H9 (cell line): ENCODE data around the gene MPG. TPM values are rescaled to one million over a fixed set of nuclear protein-coding genes. Genes with fewer than 3 reads are reported as not detected.

Experiments used
- DNase-seq: peaks from one replicate; pipeline ENCODE4 v3.0.0-alpha.2; 2017
- H2AFZ ChIP-seq: one replicate; pipeline ENCODE4 v1.6.1; 2013; ENCODE audit warnings: mild to moderate bottlenecking, low read length, control low read depth, moderate library complexity
- H2AK5ac ChIP-seq: 2 replicates; pipeline ENCODE4 v1.6.1; 2013; ENCODE audit warnings: low read length, control low read depth, mixed read lengths; ENCODE audit not compliant: insufficient read length
- H2BK120ac ChIP-seq: one replicate; pipeline ENCODE4 v1.6.1; 2013; ENCODE audit warnings: low read depth, mild to moderate bottlenecking, low read length, control low read depth, inconsistent platforms; ENCODE audit not compliant: poor library complexity, severe bottlenecking
- H2BK12ac ChIP-seq: 2 replicates; pipeline ENCODE4 v1.6.1; 2013; ENCODE audit warnings: low read length, control low read depth, mixed read lengths, low read depth; ENCODE audit not compliant: insufficient read length
- H2BK15ac ChIP-seq: 2 replicates; pipeline ENCODE4 v1.6.1; 2013; ENCODE audit warnings: low read depth, low read length, control low read depth
- H2BK20ac ChIP-seq: one replicate; pipeline ENCODE4 v1.6.1; 2013; ENCODE audit warnings: low read depth, mild to moderate bottlenecking, low read length, control low read depth, inconsistent platforms; ENCODE audit not compliant: poor library complexity, severe bottlenecking
- H2BK5ac ChIP-seq: 2 replicates; pipeline ENCODE4 v1.6.1; 2013; ENCODE audit warnings: low read length, control low read depth, mixed read lengths; ENCODE audit not compliant: insufficient read length
- H3K14ac ChIP-seq: 2 replicates; pipeline ENCODE4 v1.6.1; 2013; ENCODE audit warnings: low read length, control low read depth; ENCODE audit not compliant: insufficient read depth
- H3K18ac ChIP-seq: 2 replicates; pipeline ENCODE4 v1.6.1; 2013; ENCODE audit warnings: low read depth, mild to moderate bottlenecking, mixed read lengths, low read length, control low read depth; ENCODE audit not compliant: insufficient read length
- H3K23ac ChIP-seq: 2 replicates; pipeline ENCODE4 v1.6.1; 2013; ENCODE audit warnings: low read length, control low read depth, mixed read lengths, low read depth; ENCODE audit not compliant: insufficient read length
- H3K23me2 ChIP-seq: 2 replicates; pipeline ENCODE4 v1.6.1; 2013; ENCODE audit warnings: low read depth, mild to moderate bottlenecking, mixed read lengths, low read length, control low read depth; ENCODE audit not compliant: insufficient read length, poor library complexity, severe bottlenecking
- H3K27ac ChIP-seq: 2 replicates; pipeline ENCODE4 v1.5.1; 2013; ENCODE audit warnings: low read length, control low read depth, mixed read lengths, low read depth; ENCODE audit not compliant: insufficient read length
- H3K27me3 ChIP-seq: 2 replicates; pipeline ENCODE4 v1.6.1; 2013; ENCODE audit warnings: low read length, control low read depth, inconsistent platforms; ENCODE audit not compliant: insufficient read depth
- H3K4ac ChIP-seq: 2 replicates; pipeline ENCODE4 v1.6.1; 2013; ENCODE audit warnings: low read depth, mild to moderate bottlenecking, control low read depth, inconsistent platforms, low read length, moderate library complexity
- H3K4me1 ChIP-seq: 2 replicates; pipeline ENCODE4 v1.6.1; 2013; ENCODE audit warnings: low read length, control low read depth, inconsistent platforms; ENCODE audit not compliant: insufficient read depth
- H3K4me2 ChIP-seq: 2 replicates; pipeline ENCODE4 v1.6.1; 2013; ENCODE audit warnings: low read length, control low read depth, mixed read lengths; ENCODE audit not compliant: insufficient read length, insufficient read depth
- H3K56ac ChIP-seq: 2 replicates; pipeline ENCODE4 v1.6.1; 2013; ENCODE audit warnings: low read depth, mild to moderate bottlenecking, mixed read lengths, low read length, control low read depth; ENCODE audit not compliant: insufficient read length
- H3K79me1 ChIP-seq: 2 replicates; pipeline ENCODE4 v1.6.1; 2013; ENCODE audit warnings: low read depth, mild to moderate bottlenecking, moderate library complexity, low read length, control low read depth, inconsistent platforms; ENCODE audit not compliant: insufficient read depth, poor library complexity, severe bottlenecking
- H3K79me2 ChIP-seq: 2 replicates; pipeline ENCODE4 v1.6.1; 2013; ENCODE audit warnings: low read length, control low read depth, inconsistent platforms; ENCODE audit not compliant: insufficient read depth
- H3K9ac ChIP-seq: 2 replicates; pipeline ENCODE4 v1.6.1; 2013; ENCODE audit warnings: low read length, control low read depth, mixed read lengths; ENCODE audit not compliant: insufficient read length; ENCODE audit errors: extremely low read depth
- H3K9me3 ChIP-seq: one replicate; pipeline ENCODE4 v1.6.1; 2013; ENCODE audit warnings: low read depth, low read length, inconsistent platforms; ENCODE audit not compliant: control insufficient read depth
- H3T11ph ChIP-seq: one replicate; pipeline ENCODE4 v1.6.1; 2013; ENCODE audit warnings: mild to moderate bottlenecking, low read length, control low read depth, inconsistent platforms
- H4K20me1 ChIP-seq: one replicate; pipeline ENCODE4 v1.6.1; 2013; ENCODE audit not compliant: control insufficient read depth, insufficient read length, insufficient read depth
- H4K5ac ChIP-seq: 2 replicates; pipeline ENCODE4 v1.6.1; 2013; ENCODE audit warnings: low read depth, mild to moderate bottlenecking, mixed read lengths, low read length, control low read depth; ENCODE audit not compliant: insufficient read length
- H4K8ac ChIP-seq: replicated peaks from 2 replicates; pipeline ENCODE4 v1.6.1; 2013; ENCODE audit warnings: low read length, control low read depth, mixed read lengths, low read depth; ENCODE audit not compliant: insufficient read length
- H4K91ac ChIP-seq: 2 replicates; pipeline ENCODE4 v1.6.1; 2013; ENCODE audit warnings: low read depth, mild to moderate bottlenecking, moderate library complexity, mixed read lengths, low read length, control low read depth; ENCODE audit not compliant: insufficient read length
- H3K27ac Mint-ChIP-seq, 3 experiments: 2 replicates in 2 of 3; 3 replicates in 1 of 3; pipeline ENCODE4 v1.8.0; 2020 to 2021; ENCODE audit warnings: mixed read lengths in 3 of 3, mild to moderate bottlenecking in 1 of 3, moderate library complexity in 1 of 3
- H3K27me3 Mint-ChIP-seq: 2 replicates; pipeline ENCODE4 v1.8.0; 2021; ENCODE audit warnings: low read depth, mild to moderate bottlenecking, moderate library complexity, mixed read lengths
- H3K36me3 Mint-ChIP-seq, 3 experiments: 2 replicates in 2 of 3; 3 replicates in 1 of 3; pipeline ENCODE4 v1.8.0; 2020 to 2021; ENCODE audit warnings: low read depth in 3 of 3, mixed read lengths in 3 of 3; ENCODE audit not compliant: insufficient read depth in 1 of 3
- H3K4me1 Mint-ChIP-seq, 2 experiments: 2 replicates each; pipeline ENCODE4 v1.8.0; 2020; ENCODE audit warnings: mixed read lengths in 2 of 2
- H3K4me3 Mint-ChIP-seq, 2 experiments: 2 replicates in 1 of 2; 3 replicates in 1 of 2; pipeline ENCODE4 v1.8.0; 2020 to 2021; ENCODE audit warnings: mild to moderate bottlenecking in 2 of 2, mixed read lengths in 2 of 2, moderate library complexity in 1 of 2
- H3K9me3 Mint-ChIP-seq, 2 experiments: 2 replicates in 1 of 2; 3 replicates in 1 of 2; pipeline ENCODE4 v1.8.0; 2020; ENCODE audit warnings: mild to moderate bottlenecking in 2 of 2, mixed read lengths in 2 of 2, moderate library complexity in 1 of 2
- CTCF ChIP-seq: fragments of 200-600 bp; sonication (generic); conservative IDR thresholded peaks from 3 replicates; pipeline ENCODE4 v1.8.0; 2021; ENCODE audit warnings: antibody characterized with exemption, mild to moderate bottlenecking
- WGBS: extraction: QIAGEN DNeasy Blood & Tissue Kit; methylation state at CpG from one replicate; pipeline ENCODE4 v1.1.7; 2013; ENCODE audit warnings: missing lambda C conversion rate, low lambda C conversion rate, mixed read lengths; ENCODE audit not compliant: insufficient read length; ENCODE audit errors: extremely low coverage; 5-methylcytosine and 5-hydroxymethylcytosine counted together
- total RNA-seq: library from RNA; stranded (reverse); gene quantifications from 2 replicates; pipeline ENCODE4 v1.2.1, GENCODE V29; 2021

The MPG gene
- total RNA-seq, 1 experiment from 2014 or later: 39.1 TPM

GRCh38 chr16:79151-80054, 1.4 kb downstream of the MPG start:
- no peak overlapping the region for H2AFZ ChIP-seq
- no peak overlapping the region for H2BK120ac ChIP-seq
- no peak overlapping the region for H2BK15ac ChIP-seq
- H3K9me3 ChIP-seq: no peaks in the 10 kb centered on the region
- no peak overlapping the region for H4K5ac ChIP-seq
- no peak overlapping the region for H2AK5ac ChIP-seq
- H3K27ac Mint-ChIP-seq: no peak overlapping the region
- H3K14ac ChIP-seq: no peak overlapping the region
- H3K23ac ChIP-seq: no peak overlapping the region
- TF ChIP-seq CTCF: no peak
- no peak overlapping the region for H4K91ac ChIP-seq
- WGBS: no CpG with 5 or more reads among the region's 32 CpGs
- no peaks in the 10 kb centered on the region for H3K79me1 ChIP-seq
- H3K56ac ChIP-seq: no peak overlapping the region
- H3K4me2 ChIP-seq: peak overlapping the region; percentile 71
- H2BK20ac ChIP-seq: no peak overlapping the region
- no peaks in the 10 kb centered on the region for H3K9me3 Mint-ChIP-seq
- peaks cover 3% of the 10 kb centered on the region; the same call in 1 of the 2 replicates for H3K4me1 ChIP-seq
- no peak for DNase-seq
- no peaks in the 10 kb centered on the region for H3K79me2 ChIP-seq
- H2BK12ac ChIP-seq: no peak overlapping the region
- no peak overlapping the region for H4K8ac ChIP-seq
- H3K4me3 Mint-ChIP-seq: peak overlapping the region; percentile 78 to 89
- H3K18ac ChIP-seq: no peak overlapping the region
- no peak overlapping the region for H3K4ac ChIP-seq
- no peak overlapping the region for H3K27ac ChIP-seq
- peaks cover 6% of the 10 kb centered on the region for H4K20me1 ChIP-seq
- H3K27me3 Mint-ChIP-seq: no peaks in the 10 kb centered on the region; the same call in 1 of the 2 replicates
- H3K23me2 ChIP-seq: peaks cover 8% of the 10 kb centered on the region
- no peak overlapping the region for H3T11ph ChIP-seq
- H2BK5ac ChIP-seq: no peak overlapping the region
- no peaks in the 10 kb centered on the region for H3K27me3 ChIP-seq
- peaks cover 28 to 42% of the 10 kb centered on the region in 2 experiments for H3K4me1 Mint-ChIP-seq
- H3K36me3 Mint-ChIP-seq: peaks cover 4 to 23% (median 19%) of the 10 kb centered on the region in 3 experiments
- H3K9ac ChIP-seq: no peak overlapping the region
